Adrenal gland (tissue), 5 donors: ENCODE data around the gene FLYWCH2.

Experiments
- CTCF ChIP-seq, 6 experiments: fragments of 450-650 bp in 4 of 6; fragments of 200-600 bp in 2 of 6; sonication (generic) in 1 of 6; IDR thresholded peaks; 1 replicate in 5 of 6; 2 replicates in 1 of 6; pipeline versions ENCODE4 v1.5.1 to v1.8.0; 2016 to 2021; ENCODE audit warnings: antibody characterized with exemption in 6 of 6, mild to moderate bottlenecking in 2 of 6, moderate library complexity in 1 of 6
- POLR2A ChIP-seq, 2 donors: fragments of 450-650 bp; IDR thresholded peaks; one replicate each; pipeline ENCODE4 v1.6.1; 2017; ENCODE audit warnings: antibody characterized with exemption in 2 of 2, mild to moderate bottlenecking in 2 of 2, moderate library complexity in 1 of 2
- donor health status: DM: no; HTN: no; CAD: no.

- TF ChIP-seq CTCF (IDR thresholded peaks at IDR 0.05), result no peak
- no peak for TF ChIP-seq POLR2A (IDR thresholded peaks at IDR 0.05)
Measured at GRCh38 chr16:2852731-2853507, 30.1 kb upstream of the FLYWCH2 start.
